Chondrocyte (in vitro differentiated cells): ENCODE data around the gene USF1. TPM values are rescaled to one million over a fixed set of nuclear protein-coding genes. Genes with fewer than 3 reads are reported as not detected.
"Not testable (repeated sequence)": the region's sequence is repeated elsewhere in the genome, so short reads cannot be mapped to it uniquely, and the experiment has no call there.

ENCODE experiments used
- DNase-seq: peaks from one replicate; pipeline ENCODE4 v3.0.0; 2021; ENCODE audit warnings: mixed read lengths, low spot score
- H3K27ac Mint-ChIP-seq: one replicate; pipeline ENCODE4 v1.8.0; 2021; ENCODE audit warnings: mild to moderate bottlenecking, moderate library complexity, mixed read lengths; ENCODE audit not compliant: unreplicated experiment
- H3K27me3 Mint-ChIP-seq: 2 replicates; pipeline ENCODE4 v1.8.0; 2021; ENCODE audit warnings: low read depth, mixed read lengths
- H3K36me3 Mint-ChIP-seq: 2 replicates; pipeline ENCODE4 v1.8.0; 2021; ENCODE audit warnings: low read depth, mixed read lengths
- H3K4me1 Mint-ChIP-seq: 2 replicates; pipeline ENCODE4 v1.8.0; 2021; ENCODE audit warnings: low read depth, mild to moderate bottlenecking, mixed read lengths
- H3K4me3 Mint-ChIP-seq: one replicate; pipeline ENCODE4 v1.8.0; 2021; ENCODE audit warnings: mild to moderate bottlenecking, moderate library complexity, mixed read lengths; ENCODE audit not compliant: unreplicated experiment
- H3K9me3 Mint-ChIP-seq: 2 replicates; pipeline ENCODE4 v1.8.0; 2021; ENCODE audit warnings: low read depth, mixed read lengths
- total RNA-seq: library from RNA; stranded (reverse); gene quantifications from 3 replicates; pipeline ENCODE4 v1.2.1, GENCODE V29; 2021
- TF ChIP-seq, protein P1 (sequence below): fragments of 200-600 bp; sonication (generic); IDR thresholded peaks from 2 replicates; pipeline ENCODE4 v1.5.0; 2021; ENCODE audit warnings: antibody characterized with exemption, mild to moderate bottlenecking, moderate library complexity

USF1 gene
- total RNA-seq, 1 donor from 2014 or later: 35.3 TPM

DNA sequence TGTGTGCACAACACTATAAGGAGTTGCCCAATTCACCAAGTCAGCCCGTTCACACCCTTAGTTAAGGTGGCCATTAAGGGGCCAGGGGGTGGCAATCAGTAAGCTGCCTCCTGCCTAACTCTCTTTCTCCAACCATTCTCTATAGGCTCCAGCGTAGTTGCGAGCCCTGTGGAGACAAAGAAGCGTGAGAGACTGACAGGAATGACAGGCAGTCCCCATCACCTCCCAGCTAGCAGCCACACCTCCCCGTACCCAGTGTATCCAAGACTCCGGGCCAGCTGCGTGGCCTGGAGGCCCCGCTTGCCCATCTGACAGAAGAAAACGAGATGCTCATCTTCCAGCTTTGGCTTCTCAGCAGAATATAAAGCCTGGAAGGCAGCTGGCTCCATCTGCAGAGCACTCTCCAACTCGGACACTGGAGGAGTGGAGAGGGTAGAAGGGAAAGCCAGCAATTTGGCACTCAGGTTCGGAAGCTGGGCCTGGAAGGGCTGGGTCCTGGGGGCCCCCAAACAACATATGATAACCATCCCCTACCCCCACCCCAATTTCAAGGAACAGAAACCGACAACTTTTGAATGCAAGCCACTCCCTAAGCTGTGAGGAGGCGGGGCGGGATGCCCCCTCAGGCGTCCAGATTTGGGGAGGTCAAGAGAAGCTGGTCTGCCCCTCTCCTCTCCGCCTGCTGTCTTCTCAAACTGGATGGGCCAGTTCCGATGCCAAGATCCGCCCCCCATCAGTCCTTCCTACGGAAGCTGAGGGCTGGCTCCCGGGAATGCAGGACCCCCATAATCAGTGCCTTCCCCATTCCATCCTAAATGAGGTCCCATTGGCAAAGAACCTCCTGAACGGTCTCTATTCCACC lies 7.9 kb downstream of the USF1 start:
- Mint-ChIP-seq H3K27me3 (no peaks in the 10 kb centered on the region), H3K4me3 (no peak overlapping the region), H3K9me3 (no peaks in the 10 kb centered on the region), H3K4me1 (no peaks in the 10 kb centered on the region), H3K36me3 (peaks cover 31% of the 10 kb centered on the region), H3K27ac (no peak overlapping the region)
- DNase-seq: no peak
- TF ChIP-seq, protein P1, sequence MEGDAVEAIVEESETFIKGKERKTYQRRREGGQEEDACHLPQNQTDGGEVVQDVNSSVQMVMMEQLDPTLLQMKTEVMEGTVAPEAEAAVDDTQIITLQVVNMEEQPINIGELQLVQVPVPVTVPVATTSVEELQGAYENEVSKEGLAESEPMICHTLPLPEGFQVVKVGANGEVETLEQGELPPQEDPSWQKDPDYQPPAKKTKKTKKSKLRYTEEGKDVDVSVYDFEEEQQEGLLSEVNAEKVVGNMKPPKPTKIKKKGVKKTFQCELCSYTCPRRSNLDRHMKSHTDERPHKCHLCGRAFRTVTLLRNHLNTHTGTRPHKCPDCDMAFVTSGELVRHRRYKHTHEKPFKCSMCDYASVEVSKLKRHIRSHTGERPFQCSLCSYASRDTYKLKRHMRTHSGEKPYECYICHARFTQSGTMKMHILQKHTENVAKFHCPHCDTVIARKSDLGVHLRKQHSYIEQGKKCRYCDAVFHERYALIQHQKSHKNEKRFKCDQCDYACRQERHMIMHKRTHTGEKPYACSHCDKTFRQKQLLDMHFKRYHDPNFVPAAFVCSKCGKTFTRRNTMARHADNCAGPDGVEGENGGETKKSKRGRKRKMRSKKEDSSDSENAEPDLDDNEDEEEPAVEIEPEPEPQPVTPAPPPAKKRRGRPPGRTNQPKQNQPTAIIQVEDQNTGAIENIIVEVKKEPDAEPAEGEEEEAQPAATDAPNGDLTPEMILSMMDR: no peak

- H3K4me3 Mint-ChIP-seq: no peak overlapping the region
- H3K9me3 Mint-ChIP-seq: no peaks in the 10 kb centered on the region
- H3K36me3 Mint-ChIP-seq: peaks cover 1% of the 10 kb centered on the region
- no peaks in the 10 kb centered on the region for H3K4me1 Mint-ChIP-seq
- TF ChIP-seq, protein P1: no peak
- DNase-seq: no peak
- H3K27me3 Mint-ChIP-seq: no peaks in the 10 kb centered on the region
- H3K27ac Mint-ChIP-seq: no peak overlapping the region
Observed at GRCh38 chr1:161033751-161034150, 12.0 kb downstream of the USF1 start.

DNA sequence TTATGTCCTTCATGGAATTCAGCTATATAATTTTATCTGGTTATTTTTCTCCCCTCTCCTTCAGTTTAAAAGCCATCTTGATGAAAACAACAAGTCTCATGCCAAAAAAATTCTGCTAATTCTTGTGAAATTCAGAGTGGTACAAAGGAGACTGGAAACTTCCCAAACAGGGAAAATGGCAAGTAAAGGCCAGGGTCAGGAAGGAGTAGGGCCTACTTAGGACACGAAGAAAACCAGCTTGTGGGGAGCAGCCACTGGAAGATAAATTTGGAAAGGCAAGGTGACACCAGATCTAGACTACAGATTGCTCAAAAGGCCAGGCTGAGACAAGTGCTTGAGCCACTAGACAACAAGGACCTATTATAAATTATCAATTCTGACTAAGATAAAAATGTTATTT lies 13.4 kb downstream of the USF1 start:
- Mint-ChIP-seq H3K4me1 (no peaks in the 10 kb centered on the region), H3K9me3 (no peaks in the 10 kb centered on the region), H3K27ac (no peak overlapping the region), H3K36me3 (no peaks in the 10 kb centered on the region), H3K4me3 (no peak overlapping the region), H3K27me3 (no peaks in the 10 kb centered on the region)
- no peak for DNase-seq
- TF ChIP-seq, protein P1: no peak

DNA sequence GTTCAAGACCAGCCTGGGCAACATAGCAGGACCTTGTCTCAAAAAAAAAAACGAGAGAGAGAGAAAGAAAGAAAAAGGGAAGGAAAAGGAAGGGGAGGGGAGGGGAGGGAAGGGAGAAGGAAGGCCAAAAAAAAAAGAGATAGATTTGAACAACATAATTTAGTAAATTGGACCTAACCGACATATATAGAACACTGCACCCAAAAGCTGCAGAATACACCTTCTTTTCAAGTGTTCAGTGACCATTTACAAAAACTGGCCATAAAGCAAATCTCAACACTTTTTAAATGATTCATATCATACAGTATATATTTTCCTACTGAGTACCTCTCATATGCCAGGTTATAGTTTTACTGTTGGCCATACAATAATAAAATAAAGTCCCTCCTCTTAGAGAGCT lies 13.9 kb downstream of the USF1 start:
- H3K36me3 Mint-ChIP-seq: no peaks in the 10 kb centered on the region

DNA sequence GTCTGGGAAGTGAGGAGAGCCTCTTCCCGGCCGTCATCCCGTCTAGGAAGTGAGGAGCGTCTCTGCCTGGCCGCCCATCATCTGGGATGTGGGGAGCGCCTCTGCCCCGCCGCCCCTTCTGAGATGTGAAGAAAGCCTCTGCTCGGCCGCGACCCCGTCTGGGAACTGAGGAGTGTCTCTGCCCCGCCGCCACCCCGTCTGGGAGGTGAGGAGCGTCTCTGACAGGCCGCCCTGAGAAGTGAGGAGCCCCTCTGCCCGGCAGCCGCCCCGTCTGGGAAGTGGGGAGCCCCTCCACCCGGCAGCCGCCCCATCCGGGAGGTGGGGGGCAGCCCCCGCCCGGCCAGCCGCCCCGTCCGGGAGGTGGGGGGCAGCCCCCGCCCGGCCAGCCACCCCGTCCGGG lies 16.3 kb downstream of the USF1 start:
- DNase-seq, H3K27me3 Mint-ChIP-seq, H3K27ac Mint-ChIP-seq, H3K9me3 Mint-ChIP-seq, H3K4me1 Mint-ChIP-seq, H3K36me3 Mint-ChIP-seq, H3K4me3 Mint-ChIP-seq: not testable (repeated sequence)

More for the DNA sequence above, 13.9 kb downstream of the USF1 start:
- DNase-seq: no peak
- Mint-ChIP-seq H3K27ac (no peak overlapping the region), H3K9me3 (no peaks in the 10 kb centered on the region), H3K4me3 (no peak overlapping the region), H3K27me3 (no peaks in the 10 kb centered on the region), H3K4me1 (no peaks in the 10 kb centered on the region)
- TF ChIP-seq, protein P1: no peak

DNA sequence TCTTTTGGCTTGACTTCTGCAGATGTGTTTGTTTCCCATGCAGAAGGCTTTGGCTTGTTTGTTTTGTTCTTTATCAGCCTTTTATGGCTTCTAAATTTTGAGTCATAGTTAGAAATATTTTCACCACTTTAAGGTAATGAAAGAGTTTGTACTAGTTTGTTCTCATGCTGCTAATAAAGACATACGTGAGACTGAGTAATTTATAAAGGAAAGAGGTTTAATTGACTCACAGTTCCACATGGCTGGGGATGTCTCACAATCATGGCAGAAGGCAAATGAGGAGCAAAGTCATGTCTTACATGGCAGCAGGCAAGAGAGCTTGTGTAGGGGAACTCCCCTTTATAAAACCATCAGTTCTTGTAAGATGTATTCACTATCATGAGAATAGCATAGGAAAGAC lies 18.8 kb downstream of the USF1 start:
- not testable (repeated sequence) for H3K9me3 Mint-ChIP-seq, H3K4me3 Mint-ChIP-seq, H3K4me1 Mint-ChIP-seq, H3K27ac Mint-ChIP-seq, DNase-seq, H3K27me3 Mint-ChIP-seq, H3K36me3 Mint-ChIP-seq

DNA sequence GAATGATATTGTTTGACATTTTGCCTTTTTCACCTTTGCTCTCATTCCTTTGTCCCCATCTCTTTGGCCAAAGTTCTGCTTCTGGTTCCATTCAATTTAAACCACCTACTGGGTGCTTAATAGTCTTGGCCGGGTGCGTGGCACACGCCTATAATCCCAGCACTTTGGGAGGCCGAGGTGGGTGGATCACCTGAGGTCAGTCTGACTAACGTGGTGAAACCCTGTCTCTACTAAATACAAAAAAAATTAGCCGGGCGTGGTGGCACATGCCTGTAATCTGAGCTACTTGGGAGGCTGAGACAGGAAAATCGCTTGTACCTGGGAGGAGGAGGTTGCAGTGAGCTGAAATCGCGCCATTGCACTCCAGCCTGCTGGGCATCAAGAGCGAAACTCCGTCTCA lies 23.3 kb downstream of the USF1 start:
- H3K4me1 Mint-ChIP-seq: peaks cover 20% of the 10 kb centered on the region
- not testable (repeated sequence) for H3K9me3 Mint-ChIP-seq, DNase-seq

More for the DNA sequence above, 23.3 kb downstream of the USF1 start:
- H3K36me3 Mint-ChIP-seq, H3K27ac Mint-ChIP-seq, H3K4me3 Mint-ChIP-seq: not testable (repeated sequence)
- H3K27me3 Mint-ChIP-seq: peaks cover 44% of the 10 kb centered on the region
